IMR-90 (cell line): ENCODE results near the gene ASB16. TPM values are rescaled to one million over a fixed set of nuclear protein-coding genes. Genes with fewer than 3 reads are reported as not detected.

ENCODE experiments used
- ATAC-seq: fragments of 200-7000 bp; cut with Tn5 transposase; 2 replicates; pipeline ENCODE4 v1.9.1; 2020; ENCODE audit warnings: low read depth, mild to moderate bottlenecking, moderate library complexity
- BruUV-seq: library from RNA; stranded (reverse); fragments of 400-500 nt; replicated peaks from 2 replicates; lab custom pipeline; 2021; lab: Mats Ljungman, UMichigan
- CTCF ChIA-PET: fragments of 300-600 bp; formaldehyde crosslinking; extraction: SDS; loops from one replicate; lab custom pipeline; 2021; ENCODE audit warnings: antibody characterized with exemption; lab: Yijun Ruan, JAX
- POLR2A ChIA-PET: fragments of 300-600 bp; sonication (Branson Sonifier 250); formaldehyde crosslinking; loops from one replicate; lab custom pipeline; 2022; ENCODE audit warnings: antibody characterized with exemption; ENCODE audit not compliant: unreplicated experiment; lab: Charles Lee
- DNase-seq: peaks from one replicate; pipeline ENCODE4 v3.0.0; 2013
- H2AFZ ChIP-seq: replicated peaks from 2 replicates; pipeline ENCODE3; 2013; ENCODE audit warnings: low read length, mild to moderate bottlenecking; ENCODE audit not compliant: poor library complexity
- H2AK5ac ChIP-seq: 2 replicates; pipeline ENCODE4 v1.6.1; 2013; ENCODE audit warnings: low read depth, low read length, inconsistent platforms
- H2AK9ac ChIP-seq: replicated peaks from 2 replicates; pipeline ENCODE3; 2013; ENCODE audit warnings: mild to moderate bottlenecking, low read depth, low read length, moderate library complexity; ENCODE audit not compliant: poor library complexity
- H2BK120ac ChIP-seq: 2 replicates; pipeline ENCODE4 v1.6.1; 2013; ENCODE audit warnings: low read depth, low read length, inconsistent platforms
- H2BK15ac ChIP-seq: 3 replicates; pipeline ENCODE4 v1.6.1; 2013; ENCODE audit warnings: low read depth, low read length, inconsistent platforms
- H2BK20ac ChIP-seq: 2 replicates; pipeline ENCODE4 v1.6.1; 2013; ENCODE audit warnings: low read depth, mild to moderate bottlenecking, inconsistent platforms, low read length, moderate library complexity
- H2BK5ac ChIP-seq: 2 replicates; pipeline ENCODE4 v1.6.1; 2013; ENCODE audit warnings: mild to moderate bottlenecking, low read depth, low read length, inconsistent platforms; ENCODE audit not compliant: poor library complexity, severe bottlenecking
- H3K14ac ChIP-seq: replicated peaks from 2 replicates; pipeline ENCODE4 v1.6.1; 2013; ENCODE audit warnings: low read depth, low read length, inconsistent platforms
- H3K18ac ChIP-seq: 2 replicates; pipeline ENCODE4 v1.6.1; 2013; ENCODE audit warnings: low read depth, low read length, control low read depth
- H3K23ac ChIP-seq: 2 replicates; pipeline ENCODE4 v1.6.1; 2013; ENCODE audit warnings: low read depth, low read length, inconsistent platforms
- H3K27ac ChIP-seq: 2 replicates; pipeline ENCODE4 v1.5.1; 2013; ENCODE audit warnings: mild to moderate bottlenecking, control low read depth, low read length; ENCODE audit not compliant: insufficient read depth
- H3K27me3 ChIP-seq: 2 replicates; pipeline ENCODE4 v1.6.1; 2013; ENCODE audit warnings: low read length; ENCODE audit not compliant: control insufficient read depth, insufficient read depth
- H3K36me3 ChIP-seq: 2 replicates; pipeline ENCODE4 v1.6.1; 2013; ENCODE audit warnings: low read length, mixed read lengths; ENCODE audit not compliant: control insufficient read depth, insufficient read depth
- H3K4ac ChIP-seq: 2 replicates; pipeline ENCODE4 v1.6.1; 2013; ENCODE audit warnings: low read depth, low read length, inconsistent platforms
- H3K4me1 ChIP-seq: 2 replicates; pipeline ENCODE4 v1.6.1; 2013; ENCODE audit warnings: low read length, mixed read lengths; ENCODE audit not compliant: control insufficient read depth, insufficient read depth
- H3K4me2 ChIP-seq: 2 replicates; pipeline ENCODE4 v1.6.1; 2013; ENCODE audit warnings: low read depth, mild to moderate bottlenecking, control low read depth, low read length, moderate library complexity
- H3K4me3 ChIP-seq: 2 replicates; pipeline ENCODE4 v1.5.1; 2013; ENCODE audit warnings: low read depth, mild to moderate bottlenecking, control low read depth, low read length, moderate library complexity; ENCODE audit not compliant: insufficient read depth
- H3K56ac ChIP-seq: 2 replicates; pipeline ENCODE4 v1.6.1; 2013; ENCODE audit warnings: low read length, inconsistent platforms; ENCODE audit not compliant: insufficient read depth; ENCODE audit errors: extremely low read depth
- H3K79me1 ChIP-seq, 2 experiments: 2 replicates each; pipeline ENCODE4 v1.6.1; 2013; ENCODE audit warnings: low read length in 2 of 2, inconsistent platforms in 1 of 2, low read depth in 1 of 2
- H3K9ac ChIP-seq: 2 replicates; pipeline ENCODE4 v1.6.1; 2013; ENCODE audit warnings: low read depth, low read length, control low read depth
- H3K9me1 ChIP-seq: 2 replicates; pipeline ENCODE4 v1.6.1; 2013; ENCODE audit warnings: low read length, inconsistent platforms; ENCODE audit not compliant: insufficient read depth
- H3K9me3 ChIP-seq: 2 replicates; pipeline ENCODE4 v1.6.1; 2013; ENCODE audit warnings: low read length; ENCODE audit not compliant: control insufficient read depth, insufficient read depth
- H4K20me1 ChIP-seq: 2 replicates; pipeline ENCODE4 v1.6.1; 2013; ENCODE audit warnings: low read length, inconsistent platforms; ENCODE audit not compliant: insufficient read depth
- H4K5ac ChIP-seq: 2 replicates; pipeline ENCODE4 v1.6.1; 2013; ENCODE audit warnings: mild to moderate bottlenecking, low read depth, low read length, control low read depth
- H4K8ac ChIP-seq, 2 experiments: 2 replicates each; pipeline ENCODE4 v1.6.1; 2013; ENCODE audit warnings: low read depth in 2 of 2, low read length in 2 of 2, control low read depth in 1 of 2, inconsistent platforms in 1 of 2
- H4K91ac ChIP-seq: 2 replicates; pipeline ENCODE4 v1.6.1; 2013; ENCODE audit warnings: low read depth, low read length, inconsistent platforms; ENCODE audit not compliant: insufficient read depth
- BHLHE40 ChIP-seq: fragments of 150-350 bp; IDR thresholded peaks from 2 replicates; pipeline ENCODE4 v1.6.1; 2016; ENCODE audit warnings: mild to moderate bottlenecking, low read depth, low read length
- CEBPB ChIP-seq: IDR thresholded peaks from 2 replicates; pipeline ENCODE4 v1.6.1; 2012; ENCODE audit warnings: low read depth, low read length, improper control_type of control experiment
- CHD1 ChIP-seq: IDR thresholded peaks from 2 replicates; pipeline ENCODE4 v1.6.1; 2012; ENCODE audit warnings: low read depth, low read length, improper control_type of control experiment
- ELK1 ChIP-seq: fragments of 150-350 bp; IDR thresholded peaks from 2 replicates; pipeline ENCODE4 v1.6.1; 2016; ENCODE audit warnings: low read depth, mild to moderate bottlenecking, low read length, moderate library complexity, borderline replicate concordance
- FOS ChIP-seq: fragments of 150-350 bp; IDR thresholded peaks from 2 replicates; pipeline ENCODE4 v1.6.1; 2016; ENCODE audit warnings: low read depth, low read length
- MAFK ChIP-seq: IDR thresholded peaks from 2 replicates; pipeline ENCODE4 v1.6.1; 2012; ENCODE audit warnings: low read depth, low read length, improper control_type of control experiment
- MAZ ChIP-seq: IDR thresholded peaks from 2 replicates; pipeline ENCODE4 v1.6.1; 2012; ENCODE audit warnings: low read depth, mild to moderate bottlenecking, low read length, improper control_type of control experiment, moderate library complexity, borderline replicate concordance
- MXI1 ChIP-seq: IDR thresholded peaks from 2 replicates; pipeline ENCODE4 v1.6.1; 2012; ENCODE audit warnings: low read depth, mild to moderate bottlenecking, low read length, moderate library complexity, borderline replicate concordance
- NFE2L2 ChIP-seq: fragments of 150-350 bp; IDR thresholded peaks from 2 replicates; pipeline ENCODE4 v1.6.1; 2016; ENCODE audit warnings: low read depth, mild to moderate bottlenecking, low read length
- POLR2A ChIP-seq: IDR thresholded peaks from 2 replicates; pipeline ENCODE4 v1.6.1; 2012; ENCODE audit warnings: mild to moderate bottlenecking, low read depth, low read length
- RAD21 ChIP-seq: IDR thresholded peaks from 2 replicates; pipeline ENCODE4 v1.6.1; 2012; ENCODE audit warnings: low read length, improper control_type of control experiment
- RCOR1 ChIP-seq: IDR thresholded peaks from 2 replicates; pipeline ENCODE4 v1.6.1; 2012; ENCODE audit warnings: mild to moderate bottlenecking, low read length, improper control_type of control experiment; ENCODE audit not compliant: insufficient replicate concordance
- RFX5 ChIP-seq: IDR thresholded peaks from 2 replicates; pipeline ENCODE4 v1.8.0; 2012; ENCODE audit warnings: low read depth, mild to moderate bottlenecking, low read length, moderate library complexity
- SMC3 ChIP-seq: fragments of 150-350 bp; IDR thresholded peaks from 2 replicates; pipeline ENCODE4 v1.6.1; 2016; ENCODE audit warnings: low read depth, mild to moderate bottlenecking, antibody characterized with exemption, low read length, moderate library complexity
- USF2 ChIP-seq: fragments of 150-350 bp; IDR thresholded peaks from 2 replicates; pipeline ENCODE4 v1.6.1; 2017; ENCODE audit warnings: mild to moderate bottlenecking, antibody characterized with exemption, low read length, low read depth
- WGBS, 2 experiments: methylation state at CpG; one replicate each; pipeline versions ENCODE4 v1.1.5 to v1.1.7; 2013; ENCODE audit warnings: missing lambda C conversion rate in 2 of 2; ENCODE audit not compliant: insufficient read length in 1 of 2; ENCODE audit errors: extremely low coverage in 2 of 2; 5-methylcytosine and 5-hydroxymethylcytosine counted together
- dilution Hi-C: fragments of 300-500 bp; cut with HindIII; formaldehyde crosslinking; loops from one replicate; pipeline ENCODE4 v1.14.3; 2018; ENCODE audit warnings: low sequenced_read_pairs; ENCODE audit not compliant: unreplicated experiment
- in situ Hi-C: fragments of 300-500 bp; cut with MboI; formaldehyde crosslinking; loops from 3 replicates; pipeline ENCODE4 v1.14.3; 2019; ENCODE audit warnings: low sequenced_read_pairs, inconsistent platforms, mixed read lengths
- intact Hi-C: fragments of 100-400 bp; cut with micrococcal nuclease; formaldehyde crosslinking; loops from 2 replicates; pipeline ENCODE4 v1.10.0; 2022
- polyA plus RNA-seq, 3 experiments: library from polyadenylated mRNA; depleted of rRNA; stranded (reverse); fragments of >200 nt; gene quantifications; 2 replicates each; pipeline ENCODE4 v1.2.3, GENCODE V29; 2012; ENCODE audit warnings: low replicate concordance in 1 of 3
- total RNA-seq: library from RNA; depleted of rRNA; stranded (reverse); fragments of >200 nt; gene quantifications from 2 replicates; pipeline ENCODE4 v1.2.3, GENCODE V29; 2012

Gene ASB16
- total and polyA plus RNA-seq, 2 of the 4 experiments (the other 2 are of a cell fraction), result 0.05 TPM; not detected in 1

- Histone ChIP-seq H3K9me3 (no peaks in the 10 kb centered on the region), H2BK5ac (peak overlapping the region; percentile 31), H2AK5ac (peak overlapping the region; percentile 1; the same call in 1 of the 2 replicates), H3K23ac (peak overlapping the region; percentile 98), H3K9me1 (peaks cover 6% of the 10 kb centered on the region), H2BK15ac (no peak overlapping the region), H2BK20ac (no peak overlapping the region), H3K9ac (peak overlapping the region; percentile 79), H2AFZ (peak overlapping the region; percentile 93), H3K14ac (peak overlapping the region; percentile 0; the same call in 1 of the 2 replicates), H2AK9ac (peak overlapping the region; percentile 88), H4K8ac (peak overlapping the region; percentile 22 to 74; a peak in 1 of 4 replicates), H3K79me1 (peaks cover 6 to 33% of the 10 kb centered on the region in 2 experiments; a peak in 3 of 4 replicates), H3K36me3 (no peaks in the 10 kb centered on the region), H4K5ac (peak overlapping the region; percentile 41), H3K27me3 (no peaks in the 10 kb centered on the region), H2BK120ac (no peak overlapping the region), H3K4me3 (peak overlapping the region; percentile 93), H3K27ac (peak overlapping the region; percentile 77), H3K4me2 (peak overlapping the region; percentile 97), H3K4me1 (peaks cover 15% of the 10 kb centered on the region), H3K18ac (no peak overlapping the region), H3K4ac (peak overlapping the region; percentile 94; the same call in 1 of the 2 replicates), H4K91ac (0 out of 2 replicates have a peak overlapping the region, but pooled peaks have one; percentile 11), H3K56ac (peak overlapping the region; percentile 50; the same call in 1 of the 2 replicates), H4K20me1 (peaks cover 10% of the 10 kb centered on the region)
- POLR2A ChIA-PET, result interaction anchor here (0.6 to 1.5 kb wide), 6 partner anchors 7 to 862 kb away, joined by 3 to 11 read pairs (median 7); no protein-coding TSS in a partner anchor
- BruUV-seq, result no TSS peak
- 1% methylated on average over 29 of the region's 36 CpGs; no CpG with 5 or more reads in 1 of the 2 experiments for WGBS, 2 experiments
- in situ Hi-C loops (loop anchor here (5.0 to 25.0 kb wide), 3 partner anchors 105 to 415 kb away; partner anchors contain the start of gene GPATCH8), intact Hi-C loops (loop anchor here (1.0 to 5.0 kb wide), 3 partner anchors 85 to 415 kb away; partner anchors contain the start of genes RUNDC3A and SLC25A39), dilution Hi-C loops (no loop called here)
- CTCF ChIA-PET, result interaction anchor here (0.9 to 1.4 kb wide), 3 partner anchors 13 to 109 kb away, joined by 3 to 5 read pairs (median 4); no protein-coding TSS in a partner anchor
- peak; percentile 66 for DNase-seq
- peak; percentile 15 for ATAC-seq
- no peak for TF ChIP-seq USF2
- no peak for TF ChIP-seq NFE2L2
- TF ChIP-seq FOS, result no peak
- no peak for TF ChIP-seq RAD21
- no peak for TF ChIP-seq CHD1
- no peak for TF ChIP-seq MAFK
- no peak for TF ChIP-seq MXI1
- TF ChIP-seq SMC3, result no peak
- TF ChIP-seq BHLHE40, result no peak
- TF ChIP-seq RFX5, result no peak
- peak; percentile 33; the same call in 1 of the 2 replicates for TF ChIP-seq MAZ
- no peak for TF ChIP-seq RCOR1
- TF ChIP-seq CEBPB, result no peak
- TF ChIP-seq ELK1, result no peak
- TF ChIP-seq POLR2A, result peak; percentile 27; the same call in 1 of the 2 replicates
Observed at GRCh38 chr17:44222112-44222869, 51.8 kb downstream of the ASB16 start.
